ENCODE measurements around the gene MLLT10.

- no peak for TF ChIP-seq CTCF (IDR thresholded peaks at IDR 0.05; ENCODE audit: low read length)
- no peak for TF ChIP-seq EZH2 (IDR thresholded peaks at IDR 0.05; ENCODE audit: borderline replicate concordance, low read length)
These were observed 143.5 kb downstream of the MLLT10 start for GRCh38 chr10:21677551-21677950.
